NCI-H1092 (cell line): ENCODE measurements around the gene SPTB.

Source experiments
- DNase-seq: peaks from one replicate; lab custom pipeline; 2025; lab: John Stamatoyannopoulos, UW

SPTB gene

DNA sequence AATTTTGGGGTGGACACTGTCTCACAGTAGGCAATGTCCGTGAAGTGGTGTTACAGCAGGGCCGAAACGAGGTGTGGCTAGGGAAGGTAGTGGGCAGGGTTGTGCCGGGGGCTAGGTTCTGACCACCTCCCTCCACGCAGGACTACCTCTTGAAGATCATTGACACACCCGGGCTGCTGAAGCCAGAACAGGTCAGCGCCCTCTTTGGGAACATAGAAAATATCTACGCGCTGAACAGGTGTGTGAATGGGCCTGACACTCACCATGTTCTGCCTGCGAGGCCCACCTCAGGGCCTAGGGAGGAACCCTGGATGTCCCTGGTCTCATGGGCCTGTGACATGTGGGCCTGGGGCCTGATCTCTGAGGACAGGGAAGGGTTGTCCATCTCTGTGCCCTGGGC is 150.9 kb downstream of the SPTB start:
- no peak for DNase-seq

DNA sequence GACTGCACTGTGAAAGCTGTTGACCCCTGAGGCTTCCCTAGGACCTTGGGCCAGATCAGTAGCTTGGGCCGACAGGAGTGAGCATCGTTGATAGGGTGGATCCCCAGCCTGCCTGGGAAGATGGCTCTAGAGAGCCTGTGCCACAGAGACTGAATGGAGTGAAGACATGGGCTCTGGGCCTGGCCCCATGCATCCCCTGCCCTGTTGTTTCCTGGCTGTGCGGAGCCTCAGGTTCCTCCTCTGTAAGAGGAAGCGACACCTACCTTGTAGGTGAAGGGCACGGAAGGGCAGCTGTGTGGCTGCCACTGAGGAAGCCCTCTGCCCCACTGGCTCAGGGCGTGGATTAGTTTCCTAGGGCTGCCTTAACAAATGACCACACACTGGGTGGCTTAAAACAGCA is 151.6 kb downstream of the SPTB start:
- DNase-seq = no peak

DNA sequence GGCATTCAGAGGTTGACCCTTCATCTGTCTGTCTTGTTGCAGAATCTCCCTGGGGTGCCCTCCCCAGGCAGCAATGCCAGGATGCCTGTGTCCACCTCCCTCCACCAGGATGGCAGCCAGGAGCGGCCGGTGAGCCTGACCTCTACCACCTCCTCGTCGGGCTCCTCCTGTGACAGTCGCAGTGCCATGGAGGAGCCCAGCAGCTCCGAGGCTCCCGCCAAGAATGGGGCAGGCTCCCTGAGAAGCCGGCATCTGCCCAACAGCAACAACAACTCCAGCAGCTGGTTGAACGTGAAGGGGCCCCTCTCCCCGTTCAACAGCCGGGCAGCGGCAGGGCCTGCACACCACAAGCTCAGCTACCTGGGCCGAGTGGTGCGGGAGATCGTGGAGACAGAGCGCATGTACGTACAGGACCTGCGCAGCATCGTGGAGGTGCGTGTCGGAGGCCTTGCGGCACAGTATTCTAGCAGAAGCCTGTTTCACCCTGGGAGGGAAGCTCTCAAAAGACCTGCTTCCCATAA is 152.1 kb downstream of the SPTB start:
- no peak for DNase-seq

GRCh38 chr14:64726585-64726890 is 153.2 kb downstream of the SPTB start:
- no peak for DNase-seq

- DNase-seq = no peak
Measured at GRCh38 chr14:64725879-64726584, 153.7 kb downstream of the SPTB start.

GRCh38 chr14:64725261-64725815 is 154.4 kb downstream of the SPTB start:
- peak; percentile 19 for DNase-seq

- DNase-seq = no peak
Measured at GRCh38 chr14:64724578-64724930, 155.2 kb downstream of the SPTB start.

- no peak for DNase-seq
Measured at GRCh38 chr14:64723691-64724577, 155.8 kb downstream of the SPTB start.

DNA sequence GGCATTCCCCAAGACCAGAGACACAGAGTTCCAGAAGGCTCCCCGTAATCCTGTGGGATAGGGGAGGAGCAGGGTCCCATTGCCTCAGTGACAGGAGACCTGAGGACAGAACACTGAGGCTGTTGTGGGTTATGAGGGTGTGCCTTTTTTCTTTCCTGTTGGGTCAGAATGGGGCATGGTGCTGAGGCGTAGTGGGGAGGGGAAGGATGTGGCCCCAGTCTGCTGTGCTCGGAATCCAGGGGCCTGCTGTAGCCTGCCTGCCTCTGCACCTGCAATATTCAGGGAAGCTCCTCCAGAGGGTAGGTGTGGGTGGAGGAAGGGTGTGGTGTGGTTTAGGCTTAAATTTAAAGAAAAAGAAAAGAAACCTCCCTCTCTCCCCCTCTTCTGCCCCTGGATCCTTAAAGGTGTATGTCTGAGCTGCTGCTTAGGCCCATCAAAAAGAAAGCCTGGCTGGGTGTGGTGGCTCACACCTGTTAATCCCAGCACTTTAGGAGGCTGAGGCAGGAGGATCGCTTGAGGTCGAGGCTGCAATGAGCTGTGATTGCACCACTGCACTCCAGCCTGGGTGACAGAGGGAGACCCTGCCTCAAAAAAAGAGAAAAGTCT is 156.8 kb downstream of the SPTB start:
- DNase-seq = no peak

- DNase-seq = no peak
Measured at GRCh38 chr14:64721899-64722298, 157.8 kb downstream of the SPTB start.

DNA sequence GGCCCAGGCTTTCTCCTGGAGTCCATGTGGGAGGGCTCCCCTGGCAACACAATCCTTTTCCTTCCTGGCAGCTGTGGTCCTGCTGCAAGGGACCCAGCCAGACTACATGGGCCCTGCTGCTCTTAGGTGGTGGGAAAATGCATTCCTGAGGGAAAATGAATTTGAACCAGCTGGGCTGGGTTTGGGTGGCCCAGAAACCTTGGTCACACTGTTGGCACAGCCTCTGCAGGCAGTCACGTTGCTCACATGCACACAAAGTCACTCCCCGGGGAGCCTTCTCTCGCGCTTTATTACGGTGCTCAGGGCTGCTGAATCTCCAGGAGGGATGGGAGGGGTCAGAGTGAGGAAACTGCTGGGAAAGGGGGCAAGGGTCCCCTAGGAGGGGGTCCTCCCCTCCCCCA is 158.3 kb downstream of the SPTB start:
- peak; percentile 17 for DNase-seq

DNA sequence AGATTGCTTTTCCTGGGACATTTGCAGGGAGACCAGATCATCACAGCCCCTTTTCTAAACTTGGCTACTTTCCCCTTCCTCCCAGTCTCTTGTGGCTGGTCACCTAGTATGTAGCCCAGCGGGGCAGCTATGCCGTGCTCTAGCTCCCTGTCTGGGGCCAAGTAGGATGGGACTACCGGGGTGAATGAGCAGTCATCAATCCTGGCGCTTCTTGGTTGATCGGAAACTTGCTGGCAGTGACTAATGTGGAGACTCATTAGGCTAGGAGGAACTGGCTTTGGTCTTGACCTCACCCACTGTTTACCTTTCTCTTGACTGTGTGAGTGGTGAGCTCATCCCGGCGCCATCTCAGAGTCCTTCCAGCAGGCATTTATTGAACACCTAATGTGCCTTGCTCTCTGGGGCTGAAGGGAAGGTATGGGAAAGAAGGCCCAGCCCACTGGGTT is 159.6 kb downstream of the SPTB start:
- DNase-seq = no peak

- no peak for DNase-seq
Measured at GRCh38 chr14:64719601-64720000, 160.1 kb downstream of the SPTB start.

DNA sequence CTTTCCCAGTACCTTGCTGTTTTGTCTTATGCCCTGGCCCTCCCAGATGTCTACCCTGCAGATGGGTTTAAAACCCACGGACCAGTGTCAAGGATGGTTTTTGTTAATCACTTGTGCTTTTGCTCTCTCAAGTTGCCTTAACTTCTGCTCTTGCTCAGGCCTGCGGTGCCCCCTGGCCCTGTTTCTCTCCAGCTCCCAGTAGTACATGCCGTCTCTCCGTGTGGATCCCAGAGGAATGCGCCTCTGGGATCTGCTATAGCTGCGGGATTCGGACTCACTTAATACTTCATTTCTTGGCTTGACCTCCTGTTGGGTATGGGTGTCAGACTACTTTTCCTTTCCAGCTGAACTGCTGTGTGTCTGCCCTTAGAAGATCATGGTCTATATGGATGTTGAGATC is 160.9 kb downstream of the SPTB start:
- no peak for DNase-seq

DNA sequence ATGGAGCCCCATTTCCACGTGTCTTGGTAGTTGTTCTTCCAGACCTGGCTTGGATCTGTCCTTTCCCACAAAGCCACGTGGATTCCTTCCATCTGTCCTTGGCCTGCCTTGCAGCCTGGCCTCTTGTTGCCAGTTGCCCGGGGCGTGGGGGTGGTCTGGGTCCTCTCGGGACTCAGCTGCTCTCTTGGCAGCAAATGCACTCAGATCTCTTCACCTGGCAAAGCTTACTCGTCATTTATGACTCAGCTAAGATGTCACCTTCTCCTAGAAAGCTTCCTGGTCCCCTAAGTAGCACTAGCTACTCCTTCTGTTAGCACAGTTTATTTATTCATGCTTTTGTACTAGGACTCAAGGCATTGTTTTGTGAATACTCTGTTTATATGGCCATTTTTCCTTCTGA is 161.8 kb downstream of the SPTB start:
- DNase-seq = no peak

DNA sequence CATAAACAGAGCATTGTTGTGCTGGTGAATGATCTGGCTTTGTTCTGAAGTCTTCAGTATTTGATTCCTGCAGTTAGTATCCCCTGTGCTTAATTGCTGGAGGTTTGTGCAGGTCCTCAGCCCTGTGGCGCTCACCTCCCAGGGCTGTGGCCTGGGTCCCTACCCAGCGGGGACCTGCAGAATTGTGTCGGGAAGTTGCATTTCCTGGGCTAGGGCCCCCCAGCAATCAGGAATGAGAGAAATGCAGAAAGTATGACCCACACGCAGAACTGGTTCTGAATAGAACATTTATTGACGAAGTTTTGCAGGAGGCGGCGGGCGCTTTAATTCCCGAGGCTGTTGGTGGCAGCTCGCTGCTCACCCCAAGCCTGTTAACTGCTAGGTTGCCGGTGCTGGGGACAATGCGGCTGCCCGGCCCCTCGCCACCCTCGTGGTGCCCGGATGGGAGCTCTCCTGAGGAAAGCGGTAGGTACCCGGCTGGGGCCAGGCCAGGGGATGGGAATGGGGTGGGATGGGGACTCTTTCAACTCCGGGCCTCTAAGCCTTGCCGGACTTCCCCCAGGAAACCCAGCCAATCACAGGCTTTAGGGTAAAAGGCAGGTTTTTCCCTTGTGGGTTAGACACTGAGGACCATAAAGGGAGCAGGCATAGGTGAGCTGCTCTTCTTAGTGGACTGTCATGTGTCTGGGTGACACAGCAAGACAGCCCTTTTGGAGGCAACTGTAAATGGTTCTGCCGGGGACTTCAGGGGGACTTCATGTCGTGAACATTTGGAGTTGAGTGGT is 163.9 kb downstream of the SPTB start:
- no peak for DNase-seq

DNA sequence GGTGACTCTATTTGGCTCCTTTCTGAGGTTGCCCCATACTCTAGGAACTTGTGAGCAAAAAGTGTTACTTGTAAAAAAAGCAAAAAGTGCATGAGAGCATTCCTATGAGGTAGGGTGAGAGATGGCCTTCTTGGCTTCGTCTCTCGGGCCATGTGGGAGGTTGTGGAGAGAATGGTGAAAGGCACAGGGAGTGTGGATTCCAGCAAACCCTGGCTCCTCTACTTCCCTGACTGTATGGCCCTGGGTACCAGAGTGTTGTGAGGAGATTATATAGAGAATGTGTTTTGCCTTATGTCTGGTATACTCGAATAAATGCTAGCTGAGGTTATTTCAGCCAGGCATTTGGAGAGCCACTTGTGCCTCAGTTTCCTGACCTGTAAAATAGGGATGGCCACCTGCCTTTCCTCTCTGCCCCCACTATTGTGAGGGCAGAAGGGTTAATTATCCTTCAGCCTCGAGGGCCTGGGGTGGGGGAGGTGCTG is 164.5 kb downstream of the SPTB start:
- DNase-seq = no peak

GRCh38 chr14:64714432-64715025 is 165.2 kb downstream of the SPTB start:
- no peak for DNase-seq

GRCh38 chr14:64713677-64714076 is 166.0 kb downstream of the SPTB start:
- DNase-seq = no peak

- DNase-seq = no peak
Measured at GRCh38 chr14:64711039-64711438, 168.7 kb downstream of the SPTB start.

DNA sequence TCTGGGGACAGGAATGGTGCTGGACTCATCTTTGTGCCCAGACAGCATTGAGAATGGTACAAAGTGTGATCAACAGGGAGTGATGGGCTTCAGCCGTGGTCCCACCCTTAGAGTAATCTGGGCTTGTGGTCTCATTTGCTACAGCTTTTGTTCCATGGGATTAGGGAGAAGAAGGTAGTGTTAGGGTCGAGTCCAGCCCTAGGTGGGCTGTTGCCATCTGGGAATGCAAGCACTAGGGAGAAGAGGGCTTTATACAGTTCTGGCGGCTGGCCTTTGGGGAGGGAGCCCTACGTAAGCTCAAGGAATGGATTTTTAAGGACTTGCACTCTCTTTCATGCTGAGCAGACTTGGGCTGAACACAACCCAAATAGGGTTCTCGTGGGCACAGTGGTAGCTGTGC is 170.6 kb downstream of the SPTB start:
- DNase-seq = no peak
